Smooth muscle cell (in vitro differentiated cells): ENCODE measurements around the gene SND1. TPM values are rescaled to one million over a fixed set of nuclear protein-coding genes. Genes with fewer than 3 reads are reported as not detected.

Experiments used
- DNase-seq: peaks from one replicate; lab custom pipeline; 2025; ENCODE audit not compliant: unreplicated experiment; lab: John Stamatoyannopoulos, UW
- H2AFZ ChIP-seq: fragments of 200-600 bp; sonication (generic); 2 replicates; pipeline ENCODE4 v1.6.0; 2016; ENCODE audit warnings: antibody characterized with exemption, low read depth, mild to moderate bottlenecking
- H3F3A ChIP-seq: fragments of 200-600 bp; sonication (generic); 2 replicates; pipeline ENCODE4 v1.6.0; 2017; ENCODE audit warnings: antibody characterized with exemption, low read depth
- H3K27ac ChIP-seq: fragments of 200-600 bp; sonication (generic); 2 replicates; pipeline ENCODE4 v1.5.1; 2016; ENCODE audit warnings: low read depth, mild to moderate bottlenecking
- H3K27me3 ChIP-seq: fragments of 200-600 bp; sonication (generic); 2 replicates; pipeline ENCODE4 v1.6.1; 2016; ENCODE audit warnings: low read depth, mild to moderate bottlenecking
- H3K36me3 ChIP-seq: fragments of 200-600 bp; sonication (generic); 2 replicates; pipeline ENCODE4 v1.5.1; 2016; ENCODE audit warnings: low read depth
- H3K4me1 ChIP-seq: fragments of 200-600 bp; sonication (generic); 2 replicates; pipeline ENCODE4 v1.5.1; 2016; ENCODE audit warnings: low read depth
- H3K4me2 ChIP-seq: fragments of 200-600 bp; sonication (generic); 2 replicates; pipeline ENCODE4 v1.6.0; 2016; ENCODE audit warnings: mild to moderate bottlenecking
- H3K4me3 ChIP-seq: fragments of 200-600 bp; sonication (generic); 2 replicates; pipeline ENCODE4 v1.5.1; 2016; ENCODE audit warnings: mild to moderate bottlenecking
- H3K79me2 ChIP-seq: fragments of 200-600 bp; sonication (generic); 2 replicates; pipeline ENCODE4 v1.6.0; 2016; ENCODE audit warnings: low read depth, mild to moderate bottlenecking
- H3K9ac ChIP-seq: fragments of 200-600 bp; sonication (generic); 2 replicates; pipeline ENCODE4 v1.6.0; 2016; ENCODE audit warnings: low read depth
- H3K9me3 ChIP-seq: fragments of 200-600 bp; sonication (generic); replicated peaks from 2 replicates; pipeline ENCODE4 v1.5.1; 2016; ENCODE audit warnings: low read depth
- H4K20me1 ChIP-seq: fragments of 200-600 bp; sonication (generic); 2 replicates; pipeline ENCODE4 v1.6.0; 2016; ENCODE audit warnings: low read depth
- CTCF ChIP-seq: fragments of 200-600 bp; sonication (generic); IDR thresholded peaks from 2 replicates; pipeline ENCODE4 v1.5.1; 2017; ENCODE audit warnings: borderline replicate concordance, mild to moderate bottlenecking, antibody characterized with exemption; ENCODE audit not compliant: insufficient read depth, poor library complexity, severe bottlenecking
- WGBS: methylation state at CpG from one replicate; pipeline ENCODE4 v1.1.7; 2016; ENCODE audit warnings: low lambda C conversion rate; 5-methylcytosine and 5-hydroxymethylcytosine counted together
- polyA plus RNA-seq: library from polyadenylated mRNA; unstranded; fragments of >200 nt; fragmentation: Nextera tagmentation; extraction: Ambion mirVana; gene quantifications from 2 replicates; pipeline ENCODE4 v1.2.1, GENCODE V29; 2016
- total RNA-seq: library from RNA; depleted of rRNA; stranded (reverse); fragments of >200 nt; gene quantifications from 2 replicates; pipeline ENCODE4 v1.2.3, GENCODE V29; 2014

Gene SND1
- total and polyA plus RNA-seq, 2 experiments from 2014 or later = 129 to 136 TPM

- Histone ChIP-seq H3K36me3 (peaks cover 4% of the 10 kb centered on the region), H3K4me3 (no peak overlapping the region), H3K4me1 (peaks cover 7% of the 10 kb centered on the region), H3K9me3 (no peaks in the 10 kb centered on the region), H3F3A (no peaks in the 10 kb centered on the region), H4K20me1 (peaks cover 100% of the 10 kb centered on the region), H3K9ac (no peak overlapping the region), H2AFZ (no peak overlapping the region), H3K4me2 (no peak overlapping the region), H3K27me3 (no peaks in the 10 kb centered on the region), H3K27ac (no peak overlapping the region), H3K79me2 (peaks cover 13% of the 10 kb centered on the region)
- TF ChIP-seq CTCF = no peak
- WGBS = 93% methylated on average over 4 of the region's 4 CpGs
- DNase-seq = no peak
Observed at GRCh38 chr7:127891854-127892438, 240.0 kb downstream of the SND1 start.

- H3K4me2 ChIP-seq = no peak overlapping the region
- no peak overlapping the region for H2AFZ ChIP-seq
- no peak overlapping the region for H3K27ac ChIP-seq
- no peak overlapping the region for H3K4me3 ChIP-seq
- no peak for DNase-seq
- peaks cover 100% of the 10 kb centered on the region for H4K20me1 ChIP-seq
- peaks cover 5% of the 10 kb centered on the region for H3K4me1 ChIP-seq
- no peaks in the 10 kb centered on the region for H3K27me3 ChIP-seq
- peaks cover 4% of the 10 kb centered on the region for H3K36me3 ChIP-seq
- no peak for TF ChIP-seq CTCF
- H3K79me2 ChIP-seq = peaks cover 19% of the 10 kb centered on the region
- no peaks in the 10 kb centered on the region for H3F3A ChIP-seq
- no peak overlapping the region for H3K9ac ChIP-seq
- 88% methylated on average over 9 of the region's 9 CpGs for WGBS
- H3K9me3 ChIP-seq = no peaks in the 10 kb centered on the region
Observed at GRCh38 chr7:127892488-127893314, 240.7 kb downstream of the SND1 start.

- WGBS = 89% methylated on average over 1 of the region's 1 CpG
- no peak overlapping the region for H3K9ac ChIP-seq
- H4K20me1 ChIP-seq = peaks cover 100% of the 10 kb centered on the region
- no peaks in the 10 kb centered on the region for H3K27me3 ChIP-seq
- peaks cover 4% of the 10 kb centered on the region for H3K36me3 ChIP-seq
- no peak overlapping the region for H3K4me3 ChIP-seq
- no peaks in the 10 kb centered on the region for H3F3A ChIP-seq
- H3K27ac ChIP-seq = no peak overlapping the region
- no peak overlapping the region for H2AFZ ChIP-seq
- H3K79me2 ChIP-seq = peaks cover 19% of the 10 kb centered on the region
- peaks cover 11% of the 10 kb centered on the region for H3K4me1 ChIP-seq
- no peak overlapping the region for H3K4me2 ChIP-seq
- DNase-seq = no peak
- TF ChIP-seq CTCF = no peak
- no peaks in the 10 kb centered on the region for H3K9me3 ChIP-seq
Observed at GRCh38 chr7:127893547-127893946, 241.6 kb downstream of the SND1 start.
